Activated B cell treated with CpG ODN at 0.5 μM for 24 hours (primary cell): ENCODE data around the gene LMAN2L. TPM values are rescaled to one million over a fixed set of nuclear protein-coding genes. Genes with fewer than 3 reads are reported as not detected.

Experiments
- ATAC-seq: fragments of 200-7000 bp; cut with Tn5 transposase; one replicate; pipeline ENCODE4 v1.10.0; 2021; ENCODE audit warnings: low read depth, mild to moderate bottlenecking, moderate library complexity
- CTCF ChIA-PET: fragments of 350-600 bp; sonication (Branson Sonifier 250); formaldehyde crosslinking; loops from one replicate; lab custom pipeline; 2021; ENCODE audit warnings: antibody characterized with exemption; lab: Charles Lee
- POLR2A ChIA-PET: fragments of 350-600 bp; sonication (Branson Sonifier 250); formaldehyde crosslinking; loops from one replicate; lab custom pipeline; 2021; ENCODE audit warnings: antibody characterized with exemption; lab: Charles Lee
- DNase-seq: peaks from one replicate; pipeline ENCODE4 v3.0.0; 2022
- H3K27ac Mint-ChIP-seq: one replicate; pipeline ENCODE4 v1.8.0; 2020; ENCODE audit warnings: mixed read lengths
- H3K27me3 Mint-ChIP-seq: one replicate; pipeline ENCODE4 v1.8.0; 2021; ENCODE audit warnings: mixed read lengths
- H3K36me3 Mint-ChIP-seq: one replicate; pipeline ENCODE4 v1.8.0; 2021; ENCODE audit warnings: low read depth, mixed read lengths
- H3K4me1 Mint-ChIP-seq: one replicate; pipeline ENCODE4 v1.8.0; 2021; ENCODE audit warnings: mixed read lengths
- H3K4me3 Mint-ChIP-seq: one replicate; pipeline ENCODE4 v1.8.0; 2020; ENCODE audit warnings: mild to moderate bottlenecking, mixed read lengths
- H3K9me3 Mint-ChIP-seq: one replicate; pipeline ENCODE4 v1.8.0; 2020; ENCODE audit warnings: mixed read lengths
- intact Hi-C: fragments of 100-400 bp; cut with micrococcal nuclease; formaldehyde crosslinking; loops from one replicate; pipeline ENCODE4 v1.15.1; 2024
- total RNA-seq: library from RNA; stranded (reverse); gene quantifications from 2 replicates; pipeline ENCODE4 v1.2.3, GENCODE V29; 2022
- TF ChIP-seq, protein P1 (sequence below): fragments of 200-600 bp; IDR thresholded peaks from one replicate; pipeline ENCODE4 v1.8.0; 2022; ENCODE audit warnings: antibody characterized with exemption, mild to moderate bottlenecking

The LMAN2L gene
- total RNA-seq, 1 donor from 2014 or later: 8.9 TPM

GRCh38 chr2:96760036-96760985 lies 20.4 kb upstream of the LMAN2L start, which contains the start of gene CNNM4:
Gene CNNM4 (plus strand): TSS chr2:96760902. CDS start chr2:96761000, 98 bp downstream.
- H3K9me3 Mint-ChIP-seq: no peaks in the 10 kb centered on the region
- intact Hi-C loops: loop anchor here (1.0 to 10.0 kb wide), 8 partner anchors 20 to 902 kb away; partner anchors contain the start of genes ACTR1B, ANKRD39, CIAO1 and CNNM3
- H3K4me1 Mint-ChIP-seq: peaks cover 49% of the 10 kb centered on the region
- peak; percentile 89 for DNase-seq
- no peaks in the 10 kb centered on the region for H3K27me3 Mint-ChIP-seq
- H3K4me3 Mint-ChIP-seq: peak within 1 kb of the TSS; percentile 90
- peak within 1 kb of the TSS; percentile 89 for H3K27ac Mint-ChIP-seq
- TF ChIP-seq, protein P1, sequence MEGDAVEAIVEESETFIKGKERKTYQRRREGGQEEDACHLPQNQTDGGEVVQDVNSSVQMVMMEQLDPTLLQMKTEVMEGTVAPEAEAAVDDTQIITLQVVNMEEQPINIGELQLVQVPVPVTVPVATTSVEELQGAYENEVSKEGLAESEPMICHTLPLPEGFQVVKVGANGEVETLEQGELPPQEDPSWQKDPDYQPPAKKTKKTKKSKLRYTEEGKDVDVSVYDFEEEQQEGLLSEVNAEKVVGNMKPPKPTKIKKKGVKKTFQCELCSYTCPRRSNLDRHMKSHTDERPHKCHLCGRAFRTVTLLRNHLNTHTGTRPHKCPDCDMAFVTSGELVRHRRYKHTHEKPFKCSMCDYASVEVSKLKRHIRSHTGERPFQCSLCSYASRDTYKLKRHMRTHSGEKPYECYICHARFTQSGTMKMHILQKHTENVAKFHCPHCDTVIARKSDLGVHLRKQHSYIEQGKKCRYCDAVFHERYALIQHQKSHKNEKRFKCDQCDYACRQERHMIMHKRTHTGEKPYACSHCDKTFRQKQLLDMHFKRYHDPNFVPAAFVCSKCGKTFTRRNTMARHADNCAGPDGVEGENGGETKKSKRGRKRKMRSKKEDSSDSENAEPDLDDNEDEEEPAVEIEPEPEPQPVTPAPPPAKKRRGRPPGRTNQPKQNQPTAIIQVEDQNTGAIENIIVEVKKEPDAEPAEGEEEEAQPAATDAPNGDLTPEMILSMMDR: no peak
- ATAC-seq: peak; percentile 91
- POLR2A ChIA-PET: interaction anchor here (0.5 to 3.8 kb wide), 7 partner anchors 20 to 353 kb away, joined by 3 to 21 read pairs (median 8); partner anchors contain the start of genes ANKRD36, CNNM3, KANSL3 and LMAN2L
- no peaks in the 10 kb centered on the region for H3K36me3 Mint-ChIP-seq
- CTCF ChIA-PET: interaction anchor here (1.5 kb wide), 1 partner anchor 98 kb away, joined by 8 read pairs; the partner anchor contains the start of gene ANKRD39

- Mint-ChIP-seq H3K4me3 (peak overlapping the region; percentile 90), H3K27me3 (no peaks in the 10 kb centered on the region), H3K27ac (peak overlapping the region; percentile 86), H3K4me1 (peaks cover 45% of the 10 kb centered on the region), H3K36me3 (no peaks in the 10 kb centered on the region), H3K9me3 (no peaks in the 10 kb centered on the region)
- intact Hi-C loops: no loop called here
- TF ChIP-seq, protein P1: no peak
- POLR2A ChIA-PET: interaction anchor here (1.2 to 3.4 kb wide), 3 partner anchors 19 to 121 kb away, joined by 3 to 14 read pairs (median 14); partner anchors contain the start of genes CNNM3, KANSL3 and LMAN2L
- ATAC-seq (no peak), DNase-seq (no peak)
- CTCF ChIA-PET: no interaction called here
Measured at GRCh38 chr2:96759548-96759947, 19.7 kb upstream of the LMAN2L start.

DNA sequence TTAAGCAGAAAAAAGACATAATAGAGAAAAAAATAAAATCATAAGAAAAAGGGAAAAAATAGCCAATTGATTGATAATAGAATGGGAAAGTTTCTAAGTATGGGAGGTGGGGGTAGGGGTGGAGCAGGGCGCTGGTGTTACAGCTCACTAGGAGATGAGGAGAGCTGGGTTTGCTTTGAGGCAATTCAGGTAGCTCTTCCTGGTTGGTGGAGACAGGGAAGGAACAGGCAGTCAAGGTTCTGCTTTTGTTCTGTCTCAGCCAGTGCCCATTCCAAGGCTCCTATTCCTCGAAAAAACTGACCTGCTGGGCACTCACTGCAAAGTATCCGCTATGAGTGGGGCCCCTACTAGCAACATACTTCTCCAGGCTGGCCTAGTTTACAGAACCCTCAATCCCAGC lies 19.1 kb upstream of the LMAN2L start:
- ChIA-PET POLR2A (interaction anchor here (1.2 to 3.4 kb wide), 3 partner anchors 19 to 121 kb away, joined by 3 to 14 read pairs (median 14); partner anchors contain the start of genes CNNM3, KANSL3 and LMAN2L), CTCF (no interaction called here)
- TF ChIP-seq, protein P1: no peak
- no peaks in the 10 kb centered on the region for H3K9me3 Mint-ChIP-seq
- intact Hi-C loops: no loop called here
- H3K36me3 Mint-ChIP-seq: no peaks in the 10 kb centered on the region
- H3K4me3 Mint-ChIP-seq: no peak overlapping the region
- no peak for DNase-seq
- H3K4me1 Mint-ChIP-seq: peaks cover 40% of the 10 kb centered on the region
- H3K27ac Mint-ChIP-seq: peak overlapping the region; percentile 86
- ATAC-seq: no peak
- H3K27me3 Mint-ChIP-seq: no peaks in the 10 kb centered on the region

GRCh38 chr2:96757477-96757860 lies 17.6 kb upstream of the LMAN2L start:
- H3K4me3 Mint-ChIP-seq: no peak overlapping the region

More at GRCh38 chr2:96757477-96757860, 17.6 kb upstream of the LMAN2L start:
- no peaks in the 10 kb centered on the region for H3K9me3 Mint-ChIP-seq
- peaks cover 27% of the 10 kb centered on the region for H3K4me1 Mint-ChIP-seq
- no peak overlapping the region for H3K27ac Mint-ChIP-seq
- H3K36me3 Mint-ChIP-seq: no peaks in the 10 kb centered on the region
- TF ChIP-seq, protein P1: no peak
- CTCF ChIA-PET: no interaction called here
- ATAC-seq (no peak), DNase-seq (no peak)
- H3K27me3 Mint-ChIP-seq: no peaks in the 10 kb centered on the region
- intact Hi-C loops: no loop called here
- POLR2A ChIA-PET: no interaction called here
